Effector CD4-positive, alpha-beta T cell (primary cell): ENCODE results near the gene PPARGC1A.

Experiments used
- DNase-seq: peaks from one replicate; pipeline ENCODE4 v3.0.0-alpha.2; 2020

PPARGC1A gene

GRCh38 chr4:23768541-23768940 lies 121.3 kb downstream of the PPARGC1A start:
- no peak for DNase-seq

DNA sequence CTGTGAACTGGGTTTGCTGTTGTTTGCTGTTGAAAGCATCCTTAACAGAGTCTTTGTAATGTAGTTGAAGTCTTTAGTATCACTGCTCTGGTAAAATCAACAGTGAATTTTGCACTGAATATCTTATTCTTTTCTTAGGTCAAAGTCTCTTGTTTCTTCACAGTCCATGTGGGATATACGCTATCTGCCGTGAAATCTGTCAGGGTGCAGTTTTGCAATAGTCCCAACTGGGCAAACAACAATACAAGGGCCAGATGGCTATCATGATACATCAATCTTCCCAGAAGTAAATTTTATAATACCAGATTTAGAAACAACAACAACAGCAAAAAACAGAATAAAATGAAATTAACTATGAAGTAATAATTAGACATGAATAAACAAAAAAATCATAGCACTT lies 123.5 kb downstream of the PPARGC1A start:
- DNase-seq = no peak

DNA sequence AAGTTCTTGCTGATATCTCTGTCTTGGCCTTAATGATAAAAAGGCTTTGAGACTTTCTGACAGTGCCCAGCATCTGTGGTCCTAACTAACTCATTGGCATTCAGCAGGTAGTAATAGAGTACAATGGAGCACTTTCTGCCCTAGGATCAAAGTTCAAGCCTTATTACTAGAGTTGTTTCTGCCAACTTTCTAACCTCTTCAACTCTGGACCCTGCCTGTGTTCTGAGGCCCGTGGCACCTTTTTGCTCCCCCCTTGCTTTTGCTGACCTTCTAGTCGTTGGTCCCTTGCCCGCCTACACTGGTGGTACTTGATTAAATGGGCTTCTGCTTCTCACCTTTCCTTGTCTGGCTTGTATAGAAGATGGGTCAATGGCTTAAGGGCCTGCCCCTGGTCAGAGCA lies 126.3 kb downstream of the PPARGC1A start:
- DNase-seq = no peak

GRCh38 chr4:23762551-23762950 lies 127.3 kb downstream of the PPARGC1A start:
- no peak for DNase-seq

GRCh38 chr4:23759066-23759465 lies 130.8 kb downstream of the PPARGC1A start:
- DNase-seq = no peak

- DNase-seq = no peak
These were observed 135.2 kb downstream of the PPARGC1A start for GRCh38 chr4:23754688-23755087.

DNA sequence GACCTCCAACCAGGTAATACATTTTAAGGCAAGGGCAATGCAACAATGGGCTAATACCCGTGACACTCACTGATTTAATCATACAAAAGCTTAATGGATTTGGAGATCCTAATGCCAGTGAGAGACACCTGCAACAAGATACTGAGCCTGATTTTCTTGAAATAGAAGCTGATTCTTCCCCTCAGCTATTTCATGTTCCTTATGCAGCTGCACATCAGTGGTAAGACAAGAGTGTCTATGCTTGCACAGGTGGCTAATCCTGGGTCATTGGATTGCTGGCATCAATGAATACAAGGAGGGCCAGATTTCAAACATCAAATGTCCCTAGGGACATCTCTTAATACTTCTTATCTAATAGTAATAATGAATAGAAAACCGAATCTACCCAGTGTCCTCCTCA lies 139.7 kb downstream of the PPARGC1A start:
- DNase-seq = no peak

DNA sequence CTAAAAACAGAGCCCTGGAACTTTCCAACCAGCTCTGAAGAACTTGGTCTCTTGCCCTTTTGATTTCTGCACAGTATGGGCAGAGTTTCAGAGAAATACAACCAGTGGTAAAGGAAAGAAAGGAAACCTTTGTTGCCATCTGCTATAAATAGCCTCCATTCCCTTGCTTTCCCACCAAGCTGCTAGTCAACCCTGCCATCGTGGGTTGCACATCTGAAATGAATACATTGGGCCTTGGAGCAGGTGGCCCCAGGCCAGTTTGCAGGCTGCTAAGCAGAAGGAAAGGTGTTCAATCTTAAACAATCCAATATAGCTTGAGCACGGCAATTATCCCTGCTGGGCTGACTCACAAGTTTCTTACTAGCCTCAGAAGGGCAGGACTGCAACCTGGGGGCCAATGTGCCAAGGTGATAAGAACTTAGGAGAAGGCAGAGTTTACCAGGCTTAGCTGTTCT lies 142.5 kb downstream of the PPARGC1A start:
- DNase-seq = no peak

DNA sequence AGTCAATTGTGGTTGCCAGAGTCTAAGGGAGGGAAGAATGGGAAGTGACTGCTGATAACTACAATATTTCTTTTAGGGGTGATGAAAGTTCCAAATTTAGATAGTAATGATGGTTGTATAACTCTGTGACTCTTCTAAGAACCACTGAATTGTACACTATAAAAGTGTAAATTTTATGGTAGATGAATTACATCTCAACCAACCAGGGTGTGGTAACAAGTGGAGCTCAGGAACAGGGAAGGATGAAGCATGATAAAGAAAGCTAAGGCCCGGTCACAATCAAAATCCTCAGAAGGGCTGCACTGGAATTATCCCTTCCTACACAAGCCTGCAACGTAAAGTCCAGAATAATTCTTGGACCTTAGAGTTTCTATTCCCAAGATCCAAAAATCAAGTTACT lies 143.2 kb downstream of the PPARGC1A start:
- no peak for DNase-seq

DNA sequence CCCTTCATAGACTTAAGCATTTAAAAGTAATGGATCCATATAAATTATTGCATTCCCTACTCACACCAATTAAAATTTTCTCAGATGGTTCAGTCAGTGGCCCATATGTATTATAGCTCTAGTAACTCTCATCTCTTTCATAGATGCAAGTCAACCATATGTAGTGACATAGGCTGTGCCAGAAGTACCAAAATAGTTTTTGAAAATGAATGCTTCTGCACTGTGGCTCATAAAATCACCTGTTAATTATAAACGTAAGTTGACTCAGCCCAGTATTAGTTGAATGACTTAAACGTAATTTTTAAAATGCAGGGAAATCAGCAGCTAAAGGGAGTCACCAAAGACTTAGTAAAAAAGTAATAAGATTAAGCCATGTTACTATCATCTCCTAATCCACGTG lies 143.8 kb downstream of the PPARGC1A start:
- no peak for DNase-seq

GRCh38 chr4:23745377-23745776 lies 144.5 kb downstream of the PPARGC1A start:
- DNase-seq = no peak
